IMR-90 (cell line): Measurements from ENCODE around the gene ANKLE1. TPM values are rescaled to one million over a fixed set of nuclear protein-coding genes. Genes with fewer than 3 reads are reported as not detected.

Source experiments
- ATAC-seq: fragments of 200-7000 bp; cut with Tn5 transposase; 2 replicates; pipeline ENCODE4 v1.9.1; 2020; ENCODE audit warnings: low read depth, mild to moderate bottlenecking, moderate library complexity
- BruUV-seq: library from RNA; stranded (reverse); fragments of 400-500 nt; replicated peaks from 2 replicates; lab custom pipeline; 2021; lab: Mats Ljungman, UMichigan
- CTCF ChIA-PET: fragments of 300-600 bp; formaldehyde crosslinking; extraction: SDS; loops from one replicate; lab custom pipeline; 2021; ENCODE audit warnings: antibody characterized with exemption; lab: Yijun Ruan, JAX
- POLR2A ChIA-PET: fragments of 300-600 bp; sonication (Branson Sonifier 250); formaldehyde crosslinking; loops from one replicate; lab custom pipeline; 2022; ENCODE audit warnings: antibody characterized with exemption; ENCODE audit not compliant: unreplicated experiment; lab: Charles Lee
- DNase-seq: peaks from one replicate; pipeline ENCODE4 v3.0.0; 2013
- H2AFZ ChIP-seq: replicated peaks from 2 replicates; pipeline ENCODE3; 2013; ENCODE audit warnings: low read length, mild to moderate bottlenecking; ENCODE audit not compliant: poor library complexity
- H2AK5ac ChIP-seq: 2 replicates; pipeline ENCODE4 v1.6.1; 2013; ENCODE audit warnings: low read depth, low read length, inconsistent platforms
- H2AK9ac ChIP-seq: replicated peaks from 2 replicates; pipeline ENCODE3; 2013; ENCODE audit warnings: mild to moderate bottlenecking, low read depth, low read length, moderate library complexity; ENCODE audit not compliant: poor library complexity
- H2BK120ac ChIP-seq: 2 replicates; pipeline ENCODE4 v1.6.1; 2013; ENCODE audit warnings: low read depth, low read length, inconsistent platforms
- H2BK15ac ChIP-seq: 3 replicates; pipeline ENCODE4 v1.6.1; 2013; ENCODE audit warnings: low read depth, low read length, inconsistent platforms
- H2BK20ac ChIP-seq: 2 replicates; pipeline ENCODE4 v1.6.1; 2013; ENCODE audit warnings: low read depth, mild to moderate bottlenecking, inconsistent platforms, low read length, moderate library complexity
- H2BK5ac ChIP-seq: 2 replicates; pipeline ENCODE4 v1.6.1; 2013; ENCODE audit warnings: mild to moderate bottlenecking, low read depth, low read length, inconsistent platforms; ENCODE audit not compliant: poor library complexity, severe bottlenecking
- H3K14ac ChIP-seq: replicated peaks from 2 replicates; pipeline ENCODE4 v1.6.1; 2013; ENCODE audit warnings: low read depth, low read length, inconsistent platforms
- H3K18ac ChIP-seq: 2 replicates; pipeline ENCODE4 v1.6.1; 2013; ENCODE audit warnings: low read depth, low read length, control low read depth
- H3K23ac ChIP-seq: 2 replicates; pipeline ENCODE4 v1.6.1; 2013; ENCODE audit warnings: low read depth, low read length, inconsistent platforms
- H3K27ac ChIP-seq: 2 replicates; pipeline ENCODE4 v1.5.1; 2013; ENCODE audit warnings: mild to moderate bottlenecking, control low read depth, low read length; ENCODE audit not compliant: insufficient read depth
- H3K27me3 ChIP-seq: 2 replicates; pipeline ENCODE4 v1.6.1; 2013; ENCODE audit warnings: low read length; ENCODE audit not compliant: control insufficient read depth, insufficient read depth
- H3K36me3 ChIP-seq: 2 replicates; pipeline ENCODE4 v1.6.1; 2013; ENCODE audit warnings: low read length, mixed read lengths; ENCODE audit not compliant: control insufficient read depth, insufficient read depth
- H3K4ac ChIP-seq: 2 replicates; pipeline ENCODE4 v1.6.1; 2013; ENCODE audit warnings: low read depth, low read length, inconsistent platforms
- H3K4me1 ChIP-seq: 2 replicates; pipeline ENCODE4 v1.6.1; 2013; ENCODE audit warnings: low read length, mixed read lengths; ENCODE audit not compliant: control insufficient read depth, insufficient read depth
- H3K4me2 ChIP-seq: 2 replicates; pipeline ENCODE4 v1.6.1; 2013; ENCODE audit warnings: low read depth, mild to moderate bottlenecking, control low read depth, low read length, moderate library complexity
- H3K4me3 ChIP-seq: 2 replicates; pipeline ENCODE4 v1.5.1; 2013; ENCODE audit warnings: low read depth, mild to moderate bottlenecking, control low read depth, low read length, moderate library complexity; ENCODE audit not compliant: insufficient read depth
- H3K56ac ChIP-seq: 2 replicates; pipeline ENCODE4 v1.6.1; 2013; ENCODE audit warnings: low read length, inconsistent platforms; ENCODE audit not compliant: insufficient read depth; ENCODE audit errors: extremely low read depth
- H3K79me1 ChIP-seq, 2 experiments: 2 replicates each; pipeline ENCODE4 v1.6.1; 2013; ENCODE audit warnings: low read length in 2 of 2, inconsistent platforms in 1 of 2, low read depth in 1 of 2
- H3K9ac ChIP-seq: 2 replicates; pipeline ENCODE4 v1.6.1; 2013; ENCODE audit warnings: low read depth, low read length, control low read depth
- H3K9me1 ChIP-seq: 2 replicates; pipeline ENCODE4 v1.6.1; 2013; ENCODE audit warnings: low read length, inconsistent platforms; ENCODE audit not compliant: insufficient read depth
- H3K9me3 ChIP-seq: 2 replicates; pipeline ENCODE4 v1.6.1; 2013; ENCODE audit warnings: low read length; ENCODE audit not compliant: control insufficient read depth, insufficient read depth
- H4K20me1 ChIP-seq: 2 replicates; pipeline ENCODE4 v1.6.1; 2013; ENCODE audit warnings: low read length, inconsistent platforms; ENCODE audit not compliant: insufficient read depth
- H4K5ac ChIP-seq: 2 replicates; pipeline ENCODE4 v1.6.1; 2013; ENCODE audit warnings: mild to moderate bottlenecking, low read depth, low read length, control low read depth
- H4K8ac ChIP-seq, 2 experiments: 2 replicates each; pipeline ENCODE4 v1.6.1; 2013; ENCODE audit warnings: low read depth in 2 of 2, low read length in 2 of 2, control low read depth in 1 of 2, inconsistent platforms in 1 of 2
- H4K91ac ChIP-seq: 2 replicates; pipeline ENCODE4 v1.6.1; 2013; ENCODE audit warnings: low read depth, low read length, inconsistent platforms; ENCODE audit not compliant: insufficient read depth
- FOS ChIP-seq: fragments of 150-350 bp; IDR thresholded peaks from 2 replicates; pipeline ENCODE4 v1.6.1; 2016; ENCODE audit warnings: low read depth, low read length
- RAD21 ChIP-seq: IDR thresholded peaks from 2 replicates; pipeline ENCODE4 v1.6.1; 2012; ENCODE audit warnings: low read length, improper control_type of control experiment
- USF2 ChIP-seq: fragments of 150-350 bp; IDR thresholded peaks from 2 replicates; pipeline ENCODE4 v1.6.1; 2017; ENCODE audit warnings: mild to moderate bottlenecking, antibody characterized with exemption, low read length, low read depth
- WGBS, 2 experiments: methylation state at CpG; one replicate each; pipeline versions ENCODE4 v1.1.5 to v1.1.7; 2013; ENCODE audit warnings: missing lambda C conversion rate in 2 of 2; ENCODE audit not compliant: insufficient read length in 1 of 2; ENCODE audit errors: extremely low coverage in 2 of 2; 5-methylcytosine and 5-hydroxymethylcytosine counted together
- dilution Hi-C: fragments of 300-500 bp; cut with HindIII; formaldehyde crosslinking; loops from one replicate; pipeline ENCODE4 v1.14.3; 2018; ENCODE audit warnings: low sequenced_read_pairs; ENCODE audit not compliant: unreplicated experiment
- in situ Hi-C: fragments of 300-500 bp; cut with MboI; formaldehyde crosslinking; loops from 3 replicates; pipeline ENCODE4 v1.14.3; 2019; ENCODE audit warnings: low sequenced_read_pairs, inconsistent platforms, mixed read lengths
- intact Hi-C: fragments of 100-400 bp; cut with micrococcal nuclease; formaldehyde crosslinking; loops from 2 replicates; pipeline ENCODE4 v1.10.0; 2022
- polyA plus RNA-seq, 3 experiments: library from polyadenylated mRNA; depleted of rRNA; stranded (reverse); fragments of >200 nt; gene quantifications; 2 replicates each; pipeline ENCODE4 v1.2.3, GENCODE V29; 2012; ENCODE audit warnings: low replicate concordance in 1 of 3
- total RNA-seq: library from RNA; depleted of rRNA; stranded (reverse); fragments of >200 nt; gene quantifications from 2 replicates; pipeline ENCODE4 v1.2.3, GENCODE V29; 2012

Gene ANKLE1
- total and polyA plus RNA-seq, 2 of the 4 experiments (the other 2 are of a cell fraction) = under 0.01 to 0.87 TPM

GRCh38 chr19:17328517-17329365 is 47.0 kb downstream of the ANKLE1 start:
- Histone ChIP-seq H3K9ac (no peak overlapping the region), H4K8ac (no peak overlapping the region), H3K27ac (no peak overlapping the region), H3K9me3 (no peaks in the 10 kb centered on the region), H2BK20ac (no peak overlapping the region), H2BK120ac (no peak overlapping the region), H2BK15ac (no peak overlapping the region), H2AK9ac (no peak overlapping the region), H3K4me3 (no peak overlapping the region), H3K36me3 (peaks cover 11% of the 10 kb centered on the region), H3K14ac (no peak overlapping the region), H3K9me1 (no peaks in the 10 kb centered on the region), H3K79me1 (peaks cover 0 to 13% of the 10 kb centered on the region in 2 experiments; a peak in 2 of 4 replicates), H3K18ac (no peak overlapping the region), H2BK5ac (no peak overlapping the region), H3K4me1 (0 out of 2 replicates have a peak, but pooled peaks cover 1% of the 10 kb centered on the region), H3K56ac (no peak overlapping the region), H4K91ac (no peak overlapping the region), H3K4ac (no peak overlapping the region), H2AFZ (no peak overlapping the region), H4K5ac (no peak overlapping the region), H4K20me1 (no peaks in the 10 kb centered on the region), H3K27me3 (no peaks in the 10 kb centered on the region), H2AK5ac (no peak overlapping the region), H3K4me2 (no peak overlapping the region), H3K23ac (no peak overlapping the region)
- BruUV-seq = no TSS peak
- TF ChIP-seq FOS (no peak), RAD21 (no peak), USF2 (no peak)
- ChIA-PET CTCF (no interaction called here), POLR2A (interaction anchor here (0.6 kb wide), 1 partner anchor 9 kb away, joined by 3 read pairs; no protein-coding TSS in a partner anchor)
- DNase-seq = no peak
- intact Hi-C loops = no loop called here
- in situ Hi-C loops = no loop called here
- no peak for ATAC-seq
- dilution Hi-C loops = no loop called here
- WGBS, 2 experiments = 43% methylated on average over 61 of the region's 94 CpGs; no CpG with 5 or more reads in 1 of the 2 experiments
